Fibroblast of lung (primary cell): ENCODE data around the gene TRAK1. TPM values are rescaled to one million over a fixed set of nuclear protein-coding genes. Genes with fewer than 3 reads are reported as not detected.

ENCODE experiments used
- DNase-seq, 2 donors: peaks; one replicate each; pipeline versions ENCODE4 v3.0.0 to v3.0.0-alpha.2; 2010; ENCODE audit warnings: low read depth in 2 of 2
- H2AFZ ChIP-seq: 2 replicates; pipeline ENCODE4 v1.5.1; 2012; ENCODE audit warnings: low read length, control low read depth, inconsistent platforms
- H3K27ac ChIP-seq: 2 replicates; pipeline ENCODE4 v1.5.1; 2011; ENCODE audit warnings: low read length, control low read depth; ENCODE audit not compliant: insufficient read depth
- H3K27me3 ChIP-seq: 2 replicates; pipeline ENCODE4 v1.5.1; 2011; ENCODE audit warnings: mild to moderate bottlenecking, low read length; ENCODE audit not compliant: control insufficient read depth, insufficient read depth
- H3K36me3 ChIP-seq: 2 replicates; pipeline ENCODE4 v1.5.1; 2011; ENCODE audit warnings: low read length; ENCODE audit not compliant: control insufficient read depth, insufficient read depth
- H3K4me1 ChIP-seq: 2 replicates; pipeline ENCODE4 v1.5.1; 2011; ENCODE audit warnings: low read length; ENCODE audit not compliant: control insufficient read depth, insufficient read depth; ENCODE audit errors: extremely low read depth
- H3K4me2 ChIP-seq: 2 replicates; pipeline ENCODE4 v1.5.1; 2011; ENCODE audit warnings: low read length, control low read depth; ENCODE audit not compliant: insufficient read depth; ENCODE audit errors: extremely low read depth
- H3K4me3 ChIP-seq, 4 experiments: fragments of 200-600 bp in 1 of 4; sonication (generic) in 1 of 4; replicated peaks in 1 of 4; 2 replicates each; pipeline ENCODE4 v1.5.1; 2011 to 2016; ENCODE audit warnings: low read length in 4 of 4, low read depth in 3 of 4, mild to moderate bottlenecking in 3 of 4, control low read depth in 2 of 4, inconsistent platforms in 1 of 4, mixed read lengths in 1 of 4; ENCODE audit not compliant: insufficient read depth in 1 of 4; ENCODE audit errors: control extremely low read depth in 1 of 4
- H3K79me2 ChIP-seq: 2 replicates; pipeline ENCODE4 v1.5.1; 2012; ENCODE audit warnings: mild to moderate bottlenecking, low read length, inconsistent platforms; ENCODE audit not compliant: control insufficient read depth, insufficient read depth
- H3K9ac ChIP-seq: 2 replicates; pipeline ENCODE4 v1.5.1; 2011; ENCODE audit warnings: mild to moderate bottlenecking, low read length, control low read depth; ENCODE audit not compliant: insufficient read depth
- H3K9me3 ChIP-seq: 2 replicates; pipeline ENCODE4 v1.5.1; 2012; ENCODE audit warnings: low read depth, low read length; ENCODE audit not compliant: control insufficient read depth, insufficient read depth
- H4K20me1 ChIP-seq: 2 replicates; pipeline ENCODE4 v1.5.1; 2011; ENCODE audit warnings: low read length; ENCODE audit not compliant: control insufficient read depth, insufficient read depth; ENCODE audit errors: extremely low read depth
- CTCF ChIP-seq, 2 donors: IDR thresholded peaks in 1 of 2; conservative IDR thresholded peaks in 1 of 2; 1 replicate in 1 of 2; 2 replicates in 1 of 2; pipeline ENCODE4 v1.5.1; 2011 to 2012; ENCODE audit warnings: low read length in 2 of 2, control low read depth in 1 of 2, inconsistent platforms in 1 of 2, low read depth in 1 of 2, mild to moderate bottlenecking in 1 of 2
- EZH2 ChIP-seq: IDR thresholded peaks from 2 replicates; pipeline ENCODE4 v1.5.1; 2012; ENCODE audit warnings: low read length, control low read depth, mild to moderate bottlenecking; ENCODE audit errors: missing control alignments
- polyA plus RNA-seq, 2 donors: library from polyadenylated mRNA; depleted of rRNA in 1 of 2; stranded (reverse) in 1 of 2; unstranded in 1 of 2; fragments of >200 nt; gene quantifications; 2 replicates each; pipeline ENCODE4 v1.2.1, GENCODE V29; 2011 to 2012; ENCODE audit warnings: missing spikeins in 1 of 2
- total RNA-seq: library from RNA; depleted of rRNA; stranded (reverse); fragments of >200 nt; gene quantifications from 2 replicates; pipeline ENCODE4 v1.2.1, GENCODE V29; 2014

TRAK1 gene
- total and polyA plus RNA-seq, 2 donors (not counting 1 experiment from before 2014, with no cell fraction given) = 37.8 to 44.0 TPM

- DNase-seq = peak; percentile 68 to 86
- Histone ChIP-seq H3K27me3 (no peaks in the 10 kb centered on the region), H3K36me3 (no peaks in the 10 kb centered on the region), H3K79me2 (peaks cover 51% of the 10 kb centered on the region), H3K4me2 (peak overlapping the region; percentile 80), H3K4me3 (no peak overlapping the region), H3K9ac (peak overlapping the region; percentile 24), H3K9me3 (no peaks in the 10 kb centered on the region), H3K4me1 (peaks cover 45% of the 10 kb centered on the region), H4K20me1 (no peaks in the 10 kb centered on the region), H2AFZ (no peak overlapping the region), H3K27ac (peak overlapping the region; percentile 86)
- TF ChIP-seq CTCF (conservative IDR thresholded peaks at IDR 0.05 in 1 of 2, IDR thresholded peaks at IDR 0.05 in 1 of 2; ENCODE audit: low read depth in 1 of 2, low read length in 2 of 2) (no peak), EZH2 (no peak)
Measured at GRCh38 chr3:42066516-42067181, 24.5 kb upstream of the TRAK1 start.

- TF ChIP-seq EZH2 (no peak), CTCF (conservative IDR thresholded peaks at IDR 0.05 in 1 of 2, IDR thresholded peaks at IDR 0.05 in 1 of 2; ENCODE audit: low read depth in 1 of 2, low read length in 2 of 2) (no peak)
- Histone ChIP-seq H3K36me3 (no peaks in the 10 kb centered on the region), H3K4me3 (peak overlapping the region in 2 of 4 experiments; percentile 8 to 20), H3K9me3 (no peaks in the 10 kb centered on the region), H4K20me1 (no peaks in the 10 kb centered on the region), H3K27ac (peak overlapping the region; percentile 86), H3K4me1 (peaks cover 46% of the 10 kb centered on the region), H3K27me3 (no peaks in the 10 kb centered on the region), H2AFZ (no peak overlapping the region), H3K79me2 (peaks cover 54% of the 10 kb centered on the region), H3K9ac (peak overlapping the region; percentile 24), H3K4me2 (peak overlapping the region; percentile 80)
- DNase-seq = peak; percentile 48 to 74
Measured at GRCh38 chr3:42067326-42067725, 23.8 kb upstream of the TRAK1 start.

- no peaks in the 10 kb centered on the region for H3K36me3 ChIP-seq
- no peak overlapping the region for H3K4me2 ChIP-seq
- DNase-seq = no peak
- H3K4me3 ChIP-seq = no peak overlapping the region
- TF ChIP-seq EZH2 (no peak), CTCF (conservative IDR thresholded peaks at IDR 0.05 in 1 of 2, IDR thresholded peaks at IDR 0.05 in 1 of 2; ENCODE audit: low read depth in 1 of 2, low read length in 2 of 2) (no peak)
- peaks cover 57% of the 10 kb centered on the region for H3K79me2 ChIP-seq
- H3K27me3 ChIP-seq = no peaks in the 10 kb centered on the region
- no peak overlapping the region for H2AFZ ChIP-seq
- H3K9ac ChIP-seq = no peak overlapping the region
- peaks cover 43% of the 10 kb centered on the region for H3K4me1 ChIP-seq
- peak overlapping the region; percentile 86 for H3K27ac ChIP-seq
- H3K9me3 ChIP-seq = no peaks in the 10 kb centered on the region
- no peaks in the 10 kb centered on the region for H4K20me1 ChIP-seq
Measured at GRCh38 chr3:42068303-42069088, 22.7 kb upstream of the TRAK1 start.
